Measurements from ENCODE around the gene EXOC5. TPM values are rescaled to one million over a fixed set of nuclear protein-coding genes. Genes with fewer than 3 reads are reported as not detected.

EXOC5 gene
- total RNA-seq, 1 donor from 2014 or later, result 53.8 TPM

- peaks cover 2% of the 10 kb centered on the region for H3K27me3 Mint-ChIP-seq
- no peaks in the 10 kb centered on the region for H3K4me1 Mint-ChIP-seq
- no peak overlapping the region for H3K27ac Mint-ChIP-seq
- H3K36me3 Mint-ChIP-seq (ENCODE audit: low read depth), result no peaks in the 10 kb centered on the region
- intact Hi-C loops (cut with micrococcal nuclease), result no loop called here
- ChIA-PET POLR2A (no interaction called here), CTCF (no interaction called here)
- TF ChIP-seq CTCF (IDR thresholded peaks at IDR 0.05), result no peak
- ATAC-seq (ENCODE audit: low read depth) (no peak), DNase-seq (no peak)
- no peaks in the 10 kb centered on the region for H3K9me3 Mint-ChIP-seq
- H3K4me3 Mint-ChIP-seq, result no peak overlapping the region
Measured at GRCh38 chr14:57153286-57153685, 115.4 kb downstream of the EXOC5 start.

Other genes starting within 250 kb of the EXOC5 start
- 48.4 and 54.6 TPM in 2 replicates for gene AP5M1, start 66 bp upstream of the EXOC5 start, total RNA-seq
- gene NAA30, start 121.7 kb upstream of the EXOC5 start, total RNA-seq, result 12.8 and 14.6 TPM in 2 replicates
- not detected in 2 replicates for gene CCDC198, start 225.0 kb upstream of the EXOC5 start, total RNA-seq